ENCODE data around the gene MMP15. TPM values are rescaled to one million over a fixed set of nuclear protein-coding genes. Genes with fewer than 3 reads are reported as not detected.

The MMP15 gene
- total RNA-seq, 2 experiments from 2014 or later = 0.25 to 0.63 TPM

DNA sequence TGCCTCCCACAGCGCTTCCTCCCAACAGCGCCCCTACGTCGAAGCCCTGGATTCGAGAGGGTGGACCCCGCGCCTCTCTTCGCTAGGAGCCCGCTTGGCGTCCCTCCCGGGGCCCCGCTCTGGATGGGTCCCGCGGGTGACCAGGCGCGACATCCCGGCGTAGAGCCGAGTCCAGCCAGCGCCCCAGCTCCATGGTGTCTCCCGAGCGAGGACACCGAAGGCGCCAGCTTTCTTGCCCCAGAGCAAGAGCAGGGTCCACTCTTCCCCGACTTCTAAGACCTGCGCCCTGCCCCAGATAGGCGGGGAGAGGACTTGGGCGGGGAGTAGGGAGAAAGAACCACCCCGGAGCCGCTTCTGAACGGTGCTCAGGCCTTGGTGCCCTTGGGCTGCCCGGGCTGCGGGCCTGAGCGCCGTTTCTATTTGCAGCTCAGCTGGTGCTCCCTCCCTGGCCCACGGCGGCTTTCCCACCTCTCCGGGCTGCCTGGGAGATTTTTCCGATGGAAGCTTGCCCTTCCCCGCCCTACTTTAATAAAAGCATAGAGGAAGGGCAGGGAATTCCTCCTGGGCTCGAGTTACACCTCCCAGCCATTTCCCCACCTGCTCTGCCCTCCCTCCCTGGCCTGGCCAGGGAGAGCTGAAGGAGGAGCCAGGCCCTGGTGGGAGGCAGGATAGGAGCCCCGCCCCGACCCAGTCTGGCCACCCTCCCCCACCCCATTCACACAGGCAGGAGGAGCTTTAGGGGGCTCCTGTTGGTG lies 1.8 kb downstream of the MMP15 start:
- H3K9me3 Mint-ChIP-seq = no peaks in the 10 kb centered on the region
- peaks cover 5% of the 10 kb centered on the region for H3K27me3 Mint-ChIP-seq
- no peak overlapping the region for H3K27ac Mint-ChIP-seq
- ChIA-PET POLR2A (no interaction called here), CTCF (interaction anchor here (2.4 kb wide), 1 partner anchor 99 kb away, joined by 11 read pairs; no protein-coding TSS in a partner anchor)
- intact Hi-C loops (cut with micrococcal nuclease) = loop anchor here (10.0 kb wide), 1 partner anchor 277 kb away; no protein-coding TSS in a partner anchor
- TF ChIP-seq CTCF (IDR thresholded peaks at IDR 0.05) = no peak
- ATAC-seq = no peak
- peak overlapping the region; percentile 50 for H3K4me3 Mint-ChIP-seq
- H3K36me3 Mint-ChIP-seq (ENCODE audit: low read depth) = no peaks in the 10 kb centered on the region
- no peak for DNase-seq
- H3K4me1 Mint-ChIP-seq (ENCODE audit: low read depth) = peaks cover 7% of the 10 kb centered on the region

DNA sequence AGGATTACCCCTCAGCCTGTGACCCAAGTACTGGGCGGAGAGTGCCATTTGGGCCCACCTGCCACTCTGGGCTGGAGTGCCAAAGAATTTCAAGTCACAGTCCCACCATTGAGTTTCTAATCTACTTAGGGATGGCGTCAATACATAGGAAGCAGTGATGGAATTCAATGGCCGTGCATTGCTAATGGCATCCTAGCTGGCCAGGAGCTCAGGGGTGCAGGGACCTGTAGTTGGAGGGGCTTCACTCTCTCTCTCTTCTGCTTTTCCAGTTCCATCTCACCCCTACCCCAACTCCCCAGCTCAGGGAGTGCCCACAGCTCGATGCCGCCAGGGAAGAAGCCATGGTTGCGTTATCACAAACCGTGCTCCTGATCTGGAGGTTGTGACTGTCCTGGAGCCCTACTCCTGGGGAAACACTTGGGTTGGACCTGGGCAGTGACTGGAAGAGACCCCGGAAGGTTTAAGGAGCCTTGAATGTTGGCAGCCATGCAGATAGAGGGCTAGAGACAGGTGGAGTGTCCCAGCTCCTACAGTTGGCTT lies 2.4 kb downstream of the MMP15 start:
- no peaks in the 10 kb centered on the region for H3K36me3 Mint-ChIP-seq (ENCODE audit: low read depth)

GRCh38 chr16:58028541-58029070 lies 3.1 kb downstream of the MMP15 start:
- ChIA-PET CTCF (interaction anchor here (1.0 kb wide), 1 partner anchor 122 kb away, joined by 3 read pairs; no protein-coding TSS in a partner anchor), POLR2A (no interaction called here)
- Mint-ChIP-seq H3K4me3 (no peak overlapping the region), H3K27me3 (peaks cover 5% of the 10 kb centered on the region), H3K27ac (no peak overlapping the region), H3K9me3 (no peaks in the 10 kb centered on the region), H3K36me3 (ENCODE audit: low read depth) (no peaks in the 10 kb centered on the region), H3K4me1 (ENCODE audit: low read depth) (peaks cover 7% of the 10 kb centered on the region)
- DNase-seq = no peak
- intact Hi-C loops (cut with micrococcal nuclease) = loop anchor here (10.0 kb wide), 1 partner anchor 276 kb away; no protein-coding TSS in a partner anchor
- TF ChIP-seq CTCF (IDR thresholded peaks at IDR 0.05) = no peak
- ATAC-seq = no peak

More for the DNA sequence above, 2.4 kb downstream of the MMP15 start:
- DNase-seq (no peak), ATAC-seq (no peak)
- Mint-ChIP-seq H3K4me1 (ENCODE audit: low read depth) (peaks cover 7% of the 10 kb centered on the region), H3K4me3 (no peak overlapping the region), H3K27ac (no peak overlapping the region), H3K9me3 (no peaks in the 10 kb centered on the region), H3K27me3 (peaks cover 5% of the 10 kb centered on the region)
- CTCF ChIA-PET = interaction anchor here (2.4 kb wide), 1 partner anchor 99 kb away, joined by 11 read pairs; no protein-coding TSS in a partner anchor
- POLR2A ChIA-PET = no interaction called here
- TF ChIP-seq CTCF (IDR thresholded peaks at IDR 0.05) = no peak
- intact Hi-C loops (cut with micrococcal nuclease) = loop anchor here (10.0 kb wide), 1 partner anchor 277 kb away; no protein-coding TSS in a partner anchor

- no peak for DNase-seq
- ATAC-seq = no peak
- TF ChIP-seq CTCF (IDR thresholded peaks at IDR 0.05) = no peak
- Mint-ChIP-seq H3K27ac (no peak overlapping the region), H3K4me3 (no peak overlapping the region), H3K9me3 (no peaks in the 10 kb centered on the region), H3K27me3 (peaks cover 5% of the 10 kb centered on the region), H3K36me3 (ENCODE audit: low read depth) (no peaks in the 10 kb centered on the region), H3K4me1 (ENCODE audit: low read depth) (peaks cover 7% of the 10 kb centered on the region)
- POLR2A ChIA-PET = no interaction called here
- CTCF ChIA-PET = interaction anchor here (1.0 kb wide), 1 partner anchor 123 kb away, joined by 3 read pairs; no protein-coding TSS in a partner anchor
- intact Hi-C loops (cut with micrococcal nuclease) = loop anchor here (10.0 kb wide), 1 partner anchor 275 kb away; no protein-coding TSS in a partner anchor
These were observed 3.9 kb downstream of the MMP15 start for GRCh38 chr16:58029410-58029809.
